ENCODE measurements around the gene APOBEC3B. TPM values are rescaled to one million over a fixed set of nuclear protein-coding genes. Genes with fewer than 3 reads are reported as not detected.
"Not testable (repeated sequence)": the region's sequence is repeated elsewhere in the genome, so short reads cannot be mapped to it uniquely, and the experiment has no call there.

The APOBEC3B gene
- 1.4 TPM for polyA plus RNA-seq (ENCODE audit: insufficient read length)

DNA sequence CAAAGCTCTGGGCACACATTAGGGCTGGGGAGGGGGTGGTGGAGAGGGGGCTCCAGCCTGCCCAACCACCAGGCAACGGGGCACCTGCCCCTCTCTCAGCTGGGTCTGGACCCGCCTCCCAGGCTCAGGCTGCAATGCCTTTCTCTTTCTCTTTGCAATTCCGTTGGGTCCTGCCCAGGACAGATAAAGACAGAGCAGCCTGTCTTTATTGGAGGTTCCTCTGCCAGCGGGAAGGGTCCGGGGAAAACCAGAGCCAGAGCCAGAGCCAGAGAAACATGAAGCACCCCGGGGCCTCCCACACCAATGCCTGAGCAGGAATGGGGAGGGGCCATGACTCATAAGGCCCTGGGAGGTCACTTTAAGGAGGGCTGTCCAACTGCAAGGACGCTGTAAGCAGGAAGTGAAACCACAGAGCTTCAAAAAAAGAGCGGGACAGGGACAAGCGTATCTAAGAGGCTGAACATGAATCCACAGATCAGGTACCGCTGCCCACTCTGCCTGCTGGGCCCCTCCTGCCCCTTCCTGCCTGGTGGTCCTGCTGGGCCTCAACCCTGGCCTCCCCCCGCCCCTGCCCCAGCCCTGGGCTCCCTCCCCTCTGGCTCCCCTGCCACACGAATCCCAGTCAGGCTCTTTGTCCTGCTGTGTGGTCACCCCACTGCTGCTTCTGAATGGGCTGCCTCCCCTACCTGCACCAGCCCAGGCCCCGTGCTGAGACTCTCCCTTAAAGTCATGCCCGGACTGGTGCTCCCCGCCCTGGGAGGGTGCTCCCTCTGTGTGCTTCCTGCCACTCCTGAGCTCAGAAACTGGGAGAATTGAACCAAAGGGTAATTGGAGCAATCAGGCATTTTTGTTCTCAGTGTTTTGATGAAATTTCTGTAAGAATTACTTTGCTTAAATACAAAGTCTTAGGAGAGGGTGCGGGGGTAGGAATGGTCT, at the start of gene APOBEC3B:
APOBEC3B (plus strand) TSS at position 356 of the 936 bp plus-strand sequence; CDS start at position 463, 107 bp downstream.
- peak; percentile 68 for DNase-seq (ENCODE audit: low read depth)

- no peak for DNase-seq (ENCODE audit: low read depth)
Measured at GRCh38 chr22:38935023-38935422, 47.1 kb upstream of the APOBEC3B start.

- DNase-seq (ENCODE audit: low read depth) = no peak
Measured at GRCh38 chr22:38935616-38936015, 46.5 kb upstream of the APOBEC3B start.

DNA sequence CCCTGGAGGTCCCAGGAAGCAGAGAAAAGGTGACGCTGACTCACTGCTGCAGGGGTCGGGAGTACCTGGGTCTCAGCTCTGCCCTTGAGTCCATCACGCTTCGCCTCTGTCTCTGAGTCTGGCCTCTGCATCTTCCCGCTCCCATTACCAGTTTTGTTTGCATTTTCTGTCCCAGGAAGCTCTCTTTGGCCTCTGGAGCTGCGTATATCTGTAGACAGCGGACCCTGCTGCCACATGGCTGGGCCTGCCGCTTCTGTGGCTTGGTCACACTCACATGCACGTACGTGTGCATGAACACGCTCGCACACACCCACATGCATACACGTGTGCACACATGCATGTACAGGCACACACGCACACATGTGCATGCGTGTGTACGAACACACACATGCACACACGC, 45.6 kb upstream of the APOBEC3B start:
- no peak for DNase-seq (ENCODE audit: low read depth)

DNA sequence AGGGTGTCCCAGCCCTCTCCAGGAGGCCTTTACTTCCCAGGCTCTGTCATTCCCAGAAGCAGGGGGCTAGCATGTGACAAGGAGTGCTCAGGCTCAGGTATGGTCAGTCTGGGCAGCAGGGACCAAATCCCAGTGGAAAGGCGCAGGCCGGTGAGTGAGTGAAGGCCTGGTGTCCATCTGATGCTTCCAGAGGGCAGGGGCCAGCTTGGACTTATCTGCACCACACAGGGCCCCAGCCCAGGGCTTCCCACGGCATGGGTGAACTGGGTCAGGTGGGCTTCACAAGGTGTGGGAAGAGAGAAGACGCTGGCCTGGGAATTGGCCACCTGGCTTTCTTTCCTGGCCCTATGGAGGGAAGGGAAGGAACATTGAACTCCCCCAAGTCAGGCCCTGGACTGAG, 45.1 kb upstream of the APOBEC3B start:
- no peak for DNase-seq (ENCODE audit: low read depth)

DNA sequence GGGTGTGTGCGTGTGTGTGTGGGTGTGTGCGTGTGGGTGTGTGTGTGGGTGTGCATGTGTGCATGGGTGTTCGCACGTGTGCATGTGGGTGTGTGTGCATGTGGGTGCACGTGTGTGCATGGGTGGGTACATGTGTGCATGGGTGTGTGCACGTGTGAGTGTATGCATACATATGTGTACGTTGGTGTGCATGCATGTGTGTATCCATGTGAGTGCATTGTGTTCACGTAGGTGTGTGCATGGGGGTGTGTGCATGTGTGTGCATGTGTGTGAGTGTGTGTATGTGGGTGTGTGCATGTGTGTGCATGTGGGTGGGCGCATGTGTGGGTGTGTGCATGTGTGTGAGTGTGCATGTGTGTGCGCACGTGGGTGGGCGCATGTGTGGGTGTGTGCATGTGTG, 44.6 kb upstream of the APOBEC3B start:
- DNase-seq (ENCODE audit: low read depth) = no peak

- DNase-seq (ENCODE audit: low read depth) = no peak
Measured at GRCh38 chr22:38938221-38938620, 43.9 kb upstream of the APOBEC3B start.

GRCh38 chr22:38938925-38939324, 43.2 kb upstream of the APOBEC3B start:
- DNase-seq (ENCODE audit: low read depth) = no peak

DNA sequence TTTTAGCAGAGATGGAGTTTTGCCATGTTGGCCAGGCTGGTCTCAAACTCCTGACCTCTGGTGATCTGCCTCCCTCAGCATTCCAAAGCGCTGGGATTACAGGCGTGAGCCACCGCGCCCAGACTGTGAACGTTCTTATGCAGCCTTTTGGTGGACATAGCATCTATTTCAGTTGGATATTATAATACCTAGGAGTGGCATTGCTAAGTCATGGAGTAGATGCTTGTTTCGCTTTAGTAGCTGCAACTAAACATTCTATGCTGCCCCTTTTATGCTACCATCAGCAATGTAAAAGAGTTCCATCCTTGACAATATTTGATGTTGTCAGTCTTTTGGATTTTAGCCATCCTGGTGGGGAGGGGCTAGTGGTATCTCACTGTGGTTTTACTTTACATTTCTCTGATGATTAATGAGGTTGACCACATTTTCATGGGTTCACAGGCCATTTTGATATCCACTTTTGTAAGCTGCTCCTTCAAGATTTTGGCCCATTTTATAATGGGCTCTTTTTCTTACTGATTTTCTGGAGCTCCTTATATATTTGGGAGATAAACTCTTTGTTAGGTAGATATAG, 41.2 kb upstream of the APOBEC3B start:
- DNase-seq (ENCODE audit: low read depth) = no peak

DNA sequence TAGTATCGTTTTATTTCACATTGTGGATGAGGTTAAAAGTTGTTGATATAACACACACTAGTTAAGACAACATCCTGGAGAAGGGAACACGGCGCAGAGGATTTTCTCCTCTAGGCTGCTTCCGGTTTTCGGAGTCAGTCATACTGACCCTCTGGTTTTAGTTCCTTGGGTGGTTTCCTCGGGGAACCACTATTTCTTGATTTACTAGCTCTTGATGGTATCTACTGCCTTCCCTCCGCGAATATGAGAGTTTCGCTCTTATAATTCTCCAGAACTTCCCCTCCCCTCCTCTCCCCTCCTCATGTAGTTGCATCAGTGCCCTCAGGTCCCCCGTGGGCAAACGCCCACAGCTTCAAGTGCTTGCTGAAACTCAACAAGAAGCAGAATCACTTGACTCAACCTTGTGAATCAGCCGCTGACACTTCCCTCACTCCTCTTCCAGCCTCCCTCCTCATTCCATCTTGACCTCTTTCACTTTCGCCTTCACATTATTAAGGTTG, 40.6 kb upstream of the APOBEC3B start:
- no peak for DNase-seq (ENCODE audit: low read depth)

DNA sequence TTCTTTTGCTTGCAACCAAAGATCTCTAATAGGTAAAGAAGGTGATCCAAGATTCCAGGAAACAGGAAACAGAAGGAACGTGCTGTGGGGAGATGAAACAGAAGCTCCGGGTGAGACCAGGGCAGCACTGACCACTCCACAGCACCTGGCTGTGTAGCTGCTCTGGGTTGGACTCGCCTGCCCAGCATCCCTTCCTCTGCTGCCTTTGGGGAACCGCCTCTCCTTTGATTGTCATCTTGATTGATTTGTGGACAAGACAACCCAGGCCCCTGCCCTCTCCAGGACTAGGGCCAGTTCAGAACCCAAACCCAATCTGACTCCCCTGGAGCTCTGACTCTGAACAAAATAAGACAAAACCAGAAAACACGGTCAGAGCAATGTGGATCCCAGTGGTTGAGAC, 39.4 kb upstream of the APOBEC3B start:
- DNase-seq (ENCODE audit: low read depth) = no peak

DNA sequence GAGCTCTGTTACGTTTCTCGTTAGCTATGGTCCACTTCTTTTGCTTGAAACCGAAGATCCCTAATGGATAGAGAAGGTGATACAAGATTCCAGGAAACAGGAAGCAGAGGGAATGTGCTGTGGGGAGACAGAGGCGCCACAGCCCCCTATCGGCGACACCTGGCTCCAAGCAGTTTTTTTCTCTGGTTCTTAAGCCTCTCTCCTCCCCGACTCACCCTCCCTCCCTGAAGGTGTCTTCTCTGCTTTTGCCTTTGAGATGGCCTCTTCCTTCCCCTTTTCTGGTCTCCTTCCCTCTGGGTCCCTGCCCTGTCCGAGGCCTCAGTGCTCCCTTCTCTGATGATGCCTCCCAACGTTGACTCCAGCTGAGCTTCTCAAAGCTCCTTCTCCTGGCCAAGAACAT, 38.9 kb upstream of the APOBEC3B start:
- no peak for DNase-seq (ENCODE audit: low read depth)

GRCh38 chr22:38943882-38944281, 38.3 kb upstream of the APOBEC3B start:
- no peak for DNase-seq (ENCODE audit: low read depth)

DNA sequence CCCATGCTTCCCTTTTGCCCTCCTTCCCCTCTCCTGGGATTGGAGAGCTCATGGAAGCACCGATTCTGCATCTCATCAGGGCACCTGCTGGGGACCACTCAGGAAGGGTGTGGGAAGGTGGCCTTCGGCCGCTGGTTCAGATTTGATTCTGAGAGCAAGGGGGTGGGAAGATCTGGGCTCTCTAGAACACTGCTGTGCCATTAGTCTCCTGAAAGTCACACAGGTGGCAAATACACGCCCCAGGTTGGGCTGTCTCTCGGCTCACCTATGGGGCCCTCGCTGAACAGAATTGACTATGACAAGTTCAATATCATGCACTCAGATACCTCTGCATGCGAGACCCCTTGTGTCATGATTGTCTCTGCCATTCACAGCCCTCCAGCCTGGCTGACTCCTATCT, 37.5 kb upstream of the APOBEC3B start:
- no peak for DNase-seq (ENCODE audit: low read depth)

GRCh38 chr22:38945706-38946338, 36.3 kb upstream of the APOBEC3B start:
- not testable (repeated sequence) for DNase-seq (ENCODE audit: low read depth)

DNA sequence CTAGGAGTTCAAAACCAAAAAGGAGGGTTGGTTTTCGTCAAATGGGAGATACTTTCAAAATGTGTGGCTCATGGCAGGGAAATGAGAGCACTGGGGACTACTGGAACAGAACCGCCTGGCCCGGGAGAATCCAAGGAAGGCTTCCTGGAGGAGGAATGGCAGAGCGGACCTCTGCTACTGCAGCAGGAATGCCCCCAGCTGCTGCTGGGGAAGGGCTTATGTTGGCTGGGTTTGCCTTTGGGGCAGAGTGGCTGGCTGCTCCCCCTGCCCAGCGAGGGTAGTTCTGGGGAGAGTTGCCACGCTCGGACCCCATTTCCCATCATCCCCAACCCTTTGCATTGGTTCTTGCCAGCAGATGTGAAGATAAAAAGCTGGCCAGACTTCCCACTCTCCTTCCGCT, 35.4 kb upstream of the APOBEC3B start:
- no peak for DNase-seq (ENCODE audit: low read depth)

GRCh38 chr22:38947321-38948140, 34.6 kb upstream of the APOBEC3B start:
- DNase-seq (ENCODE audit: low read depth) = no peak

DNA sequence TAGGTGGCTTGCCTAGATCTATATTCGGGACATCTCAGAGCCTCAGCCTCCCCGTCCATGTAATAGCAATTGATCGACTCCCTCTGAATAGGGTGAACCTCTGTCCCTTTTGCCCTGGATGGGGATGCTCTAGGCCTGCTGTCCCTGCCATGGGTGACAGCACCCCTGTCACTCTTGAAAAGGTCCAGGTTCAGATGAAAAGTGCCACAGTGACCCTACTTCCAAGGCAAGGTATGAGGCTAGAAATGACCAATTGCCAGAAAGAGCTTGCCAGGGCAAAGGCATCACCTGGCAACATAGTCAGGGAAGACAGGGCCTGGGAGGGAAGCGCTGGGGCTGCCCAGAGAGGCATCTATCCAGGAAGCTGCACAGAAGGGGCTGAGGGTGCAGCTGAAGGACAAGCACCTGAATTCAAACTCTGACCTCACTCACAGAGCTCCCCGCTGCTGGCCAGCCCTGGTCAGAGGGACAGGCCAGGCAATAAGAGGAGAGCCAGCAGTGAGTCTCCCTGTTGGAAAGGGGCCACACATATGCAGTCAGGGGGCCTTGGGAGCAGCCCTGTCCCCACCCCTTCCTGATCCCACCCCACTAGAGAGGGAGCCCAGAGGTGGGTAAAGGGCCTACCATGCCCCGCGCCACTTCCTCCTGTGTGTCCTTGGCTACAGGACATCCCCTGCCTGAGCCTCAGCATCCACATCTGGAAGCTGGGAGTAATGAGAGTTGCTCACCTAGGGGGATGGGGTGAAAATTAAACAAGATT, 33.8 kb upstream of the APOBEC3B start:
- DNase-seq (ENCODE audit: low read depth) = no peak

GRCh38 chr22:38949889-38950405, 32.2 kb upstream of the APOBEC3B start:
- no peak for DNase-seq (ENCODE audit: low read depth)

DNA sequence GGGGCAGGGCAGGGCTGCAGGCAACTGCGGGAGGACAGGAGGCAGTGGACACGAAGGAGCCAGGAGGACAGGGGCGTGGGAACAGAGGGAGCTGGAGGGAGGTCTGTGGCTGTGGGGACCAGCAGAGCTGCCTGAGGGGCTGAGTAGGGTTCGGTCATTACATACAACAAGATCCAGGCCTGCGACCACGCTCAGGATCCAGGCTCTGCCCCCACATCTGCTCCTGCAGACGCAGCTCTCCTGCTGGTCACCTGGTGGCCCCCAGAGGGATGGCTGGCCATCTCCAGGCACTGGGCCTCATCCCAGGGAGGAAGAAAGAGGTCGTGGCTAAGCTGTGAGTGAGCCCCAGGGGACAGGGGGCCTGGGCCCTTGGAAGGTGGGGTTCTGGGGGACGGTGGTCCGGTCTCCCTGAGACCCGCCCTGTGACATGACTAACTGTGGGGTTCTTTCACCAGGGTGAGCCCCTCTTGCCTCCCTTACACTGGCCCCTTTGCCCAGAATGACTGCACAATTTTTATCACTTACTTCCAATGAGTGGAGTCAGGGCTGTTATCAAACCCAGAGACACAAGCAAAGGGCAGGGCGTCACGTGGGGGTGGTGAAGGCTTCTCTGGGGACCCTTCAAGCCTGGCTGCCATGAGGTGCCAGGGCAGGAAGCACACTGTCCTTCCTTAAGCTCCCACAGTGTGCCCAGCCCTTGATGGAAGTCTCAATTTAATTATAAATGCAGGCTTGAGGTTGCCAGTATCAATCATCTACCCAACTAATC, 31.4 kb upstream of the APOBEC3B start:
- no peak for DNase-seq (ENCODE audit: low read depth)
